C4-2B (cell line): ENCODE results near the gene POU4F3.

Experiments used
- H3K27ac ChIP-seq: fragments of 450-650 bp; 2 replicates; pipeline ENCODE4 v1.5.1; 2017
- CTCF ChIP-seq: fragments of 450-650 bp; conservative IDR thresholded peaks from 2 replicates; pipeline ENCODE4 v1.5.1; 2017; ENCODE audit warnings: mild to moderate bottlenecking
- ZFX ChIP-seq: fragments of 450-650 bp; IDR thresholded peaks from 2 replicates; pipeline ENCODE4 v1.6.1; 2017

The POU4F3 gene

GRCh38 chr5:146306838-146307237 lies 31.8 kb upstream of the POU4F3 start:
- TF ChIP-seq ZFX (no peak), CTCF (no peak)

GRCh38 chr5:146307796-146308195 lies 30.8 kb upstream of the POU4F3 start:
- H3K27ac ChIP-seq, result no peak overlapping the region
- TF ChIP-seq ZFX, result no peak
- no peak for TF ChIP-seq CTCF

More at GRCh38 chr5:146306838-146307237, 31.8 kb upstream of the POU4F3 start:
- H3K27ac ChIP-seq, result no peak overlapping the region

- no peak overlapping the region for H3K27ac ChIP-seq
- no peak for TF ChIP-seq CTCF
- TF ChIP-seq ZFX, result no peak
Observed at GRCh38 chr5:146310540-146310939, 28.1 kb upstream of the POU4F3 start.

- no peak for TF ChIP-seq CTCF
- TF ChIP-seq ZFX, result no peak
Observed at GRCh38 chr5:146311278-146311677, 27.4 kb upstream of the POU4F3 start.

GRCh38 chr5:146313027-146313426 lies 25.6 kb upstream of the POU4F3 start:
- no peak for TF ChIP-seq CTCF
- no peak overlapping the region for H3K27ac ChIP-seq

More at GRCh38 chr5:146311278-146311677, 27.4 kb upstream of the POU4F3 start:
- no peak overlapping the region for H3K27ac ChIP-seq

GRCh38 chr5:146321571-146321970 lies 17.1 kb upstream of the POU4F3 start:
- no peak for TF ChIP-seq ZFX
- no peak for TF ChIP-seq CTCF
- H3K27ac ChIP-seq, result no peak overlapping the region

- no peak for TF ChIP-seq ZFX
- TF ChIP-seq CTCF, result no peak
- no peak overlapping the region for H3K27ac ChIP-seq
Observed at GRCh38 chr5:146327257-146327870, 11.3 kb upstream of the POU4F3 start.
